Keratinocyte (primary cell): ENCODE results near the gene TUBB. TPM values are rescaled to one million over a fixed set of nuclear protein-coding genes. Genes with fewer than 3 reads are reported as not detected.
"Not testable (repeated sequence)": the region's sequence is repeated elsewhere in the genome, so short reads cannot be mapped to it uniquely, and the experiment has no call there.

ENCODE experiments used
- DNase-seq: peaks from one replicate; pipeline ENCODE4 v3.0.0-alpha.2; 2011; ENCODE audit warnings: low read depth, missing footprints, low spot score
- FAIRE-seq: peaks from 2 replicates; lab custom pipeline; 2011; peaks lifted over from hg19 to GRCh38; lab: Jason Lieb, UNC
- H2AFZ ChIP-seq: 2 replicates; pipeline ENCODE4 v1.6.0; 2012; ENCODE audit warnings: low read length, control low read depth, inconsistent platforms; ENCODE audit not compliant: control insufficient read depth
- H3K27ac ChIP-seq: 2 replicates; pipeline ENCODE4 v1.5.1; 2011; ENCODE audit warnings: low read length; ENCODE audit not compliant: control insufficient read depth, insufficient read depth
- H3K27me3 ChIP-seq: 3 replicates; pipeline ENCODE4 v1.6.0; 2011; ENCODE audit warnings: low read length; ENCODE audit not compliant: control insufficient read depth, insufficient read depth; ENCODE audit errors: extremely low read depth
- H3K36me3 ChIP-seq, 2 experiments: 2 replicates in 1 of 2; 3 replicates in 1 of 2; pipeline ENCODE4 v1.5.1; 2011; ENCODE audit warnings: low read length in 2 of 2, mild to moderate bottlenecking in 1 of 2; ENCODE audit not compliant: control insufficient read depth in 2 of 2, insufficient read depth in 2 of 2; ENCODE audit errors: extremely low read depth in 1 of 2
- H3K4me1 ChIP-seq: 3 replicates; pipeline ENCODE4 v1.5.1; 2011; ENCODE audit warnings: low read length; ENCODE audit not compliant: control insufficient read depth, insufficient read depth; ENCODE audit errors: extremely low read depth
- H3K4me2 ChIP-seq: 3 replicates; pipeline ENCODE4 v1.6.0; 2011; ENCODE audit warnings: low read depth, low read length; ENCODE audit not compliant: control insufficient read depth, insufficient read depth; ENCODE audit errors: extremely low read depth
- H3K4me3 ChIP-seq, 3 experiments: fragments of 200-600 bp in 1 of 3; sonication (generic) in 1 of 3; 2 replicates in 2 of 3; 3 replicates in 1 of 3; pipeline ENCODE4 v1.5.1; 2011 to 2016; ENCODE audit warnings: low read length in 3 of 3, mild to moderate bottlenecking in 3 of 3, control low read depth in 2 of 3, inconsistent platforms in 1 of 3, low read depth in 1 of 3, mixed read lengths in 1 of 3, mixed run types in 1 of 3, moderate library complexity in 1 of 3; ENCODE audit not compliant: control insufficient read depth in 2 of 3, insufficient read depth in 2 of 3; ENCODE audit errors: extremely low read depth in 1 of 3
- H3K79me2 ChIP-seq: 2 replicates; pipeline ENCODE4 v1.6.0; 2012; ENCODE audit warnings: low read length; ENCODE audit not compliant: control insufficient read depth, insufficient read depth
- H3K9ac ChIP-seq: 3 replicates; pipeline ENCODE4 v1.6.0; 2011; ENCODE audit warnings: low read length; ENCODE audit not compliant: control insufficient read depth, insufficient read depth; ENCODE audit errors: extremely low read depth
- H3K9me1 ChIP-seq: 3 replicates; pipeline ENCODE4 v1.6.0; 2011; ENCODE audit warnings: low read length; ENCODE audit not compliant: control insufficient read depth, insufficient read depth; ENCODE audit errors: extremely low read depth
- H3K9me3 ChIP-seq: 2 replicates; pipeline ENCODE4 v1.5.1; 2012; ENCODE audit warnings: low read depth, low read length; ENCODE audit not compliant: control insufficient read depth
- H4K20me1 ChIP-seq: 3 replicates; pipeline ENCODE4 v1.6.0; 2011; ENCODE audit warnings: low read length; ENCODE audit not compliant: control insufficient read depth, insufficient read depth; ENCODE audit errors: extremely low read depth
- CTCF ChIP-seq, 3 experiments: IDR thresholded peaks in 1 of 3; conservative IDR thresholded peaks in 1 of 3; optimal IDR thresholded peaks in 1 of 3; 2 replicates in 2 of 3; 3 replicates in 1 of 3; pipeline versions ENCODE3 to v1.5.1; 2011; ENCODE audit warnings: low read length in 3 of 3, mild to moderate bottlenecking in 3 of 3, moderate library complexity in 2 of 3, control low read depth in 1 of 3, inconsistent platforms in 1 of 3; ENCODE audit not compliant: insufficient read depth in 2 of 3; ENCODE audit errors: extremely low read depth in 1 of 3
- EZH2 ChIP-seq: IDR thresholded peaks from one replicate; pipeline ENCODE4 v1.6.1; 2012; ENCODE audit warnings: inconsistent platforms, mild to moderate bottlenecking, low read length, moderate library complexity
- dilution Hi-C: fragments of 300-500 bp; cut with MboI; formaldehyde crosslinking; loops from one replicate; pipeline ENCODE4 v1.7.0; 2020; ENCODE audit warnings: low sequenced_read_pairs; ENCODE audit not compliant: extremely low pct_ligation_motif_present
- polyA plus RNA-seq, 5 experiments: library from polyadenylated mRNA; depleted of rRNA in 3 of 5; stranded (reverse) in 3 of 5; stranded (forward) in 1 of 5; unstranded in 1 of 5; fragments of >200 nt; gene quantifications; 1 replicate in 1 of 5; 2 replicates in 3 of 5; 3 replicates in 1 of 5; pipeline versions ENCODE4 v1.2.1 to v1.2.3, GENCODE V29; 2011 to 2012; ENCODE audit warnings: missing spikeins in 2 of 5, low read depth in 1 of 5, low replicate concordance in 1 of 5

TUBB gene
- polyA plus RNA-seq, 1 donor (not counting 4 experiments of a cell fraction or from before 2014, with no cell fraction given) = 1,159 TPM

DNA sequence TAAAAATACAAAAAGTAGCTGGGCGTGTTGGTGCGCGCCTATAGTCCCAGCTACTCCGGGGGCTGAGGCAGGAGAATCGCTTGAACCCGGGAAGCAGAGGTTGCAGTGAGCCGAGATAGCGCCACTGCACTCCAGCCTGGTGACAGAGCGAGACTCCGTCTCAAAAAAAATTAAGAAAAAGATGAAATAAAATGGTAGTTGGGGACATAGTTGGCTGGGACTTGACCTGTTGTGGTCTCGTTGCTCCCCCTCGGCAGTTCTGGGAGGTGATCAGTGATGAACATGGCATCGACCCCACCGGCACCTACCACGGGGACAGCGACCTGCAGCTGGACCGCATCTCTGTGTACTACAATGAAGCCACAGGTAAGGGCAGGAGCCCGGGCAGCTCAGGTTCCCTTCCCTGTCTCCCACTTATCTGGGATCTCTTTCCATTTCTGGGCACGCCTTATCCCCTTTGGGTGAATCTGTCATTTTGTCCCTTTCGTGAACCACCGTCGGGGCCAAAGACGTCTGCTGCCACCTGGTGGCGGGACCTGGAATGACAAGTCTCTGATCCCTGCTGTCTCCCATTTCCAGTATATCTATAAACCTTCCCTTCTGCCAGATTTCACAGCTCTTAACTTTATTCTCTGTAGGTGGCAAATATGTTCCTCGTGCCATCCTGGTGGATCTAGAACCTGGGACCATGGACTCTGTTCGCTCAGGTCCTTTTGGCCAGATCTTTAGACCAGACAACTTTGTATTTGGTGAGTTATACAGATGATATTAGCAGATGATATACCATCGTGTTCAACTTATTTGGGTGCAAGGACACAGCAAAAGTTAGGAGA lies 2.3 kb downstream of the TUBB start:
- Histone ChIP-seq H3K4me2 (peak overlapping the region; percentile 88), H4K20me1 (peaks cover 31% of the 10 kb centered on the region), H3K36me3 (peaks cover 13 to 21% of the 10 kb centered on the region in 2 experiments), H2AFZ (no peak overlapping the region), H3K27me3 (no peaks in the 10 kb centered on the region), H3K4me1 (peaks cover 25% of the 10 kb centered on the region), H3K9ac (peak overlapping the region; percentile 93), H3K27ac (peak overlapping the region; percentile 6), H3K9me1 (no peaks in the 10 kb centered on the region), H3K4me3 (peak overlapping the region; percentile 84 to 93 (median 89)), H3K9me3 (no peaks in the 10 kb centered on the region), H3K79me2 (peaks cover 48% of the 10 kb centered on the region)
- TF ChIP-seq CTCF (optimal IDR thresholded peaks at IDR 0.05 in 1 of 3, IDR thresholded peaks at IDR 0.05 in 1 of 3, conservative IDR thresholded peaks at IDR 0.05 in 1 of 3; ENCODE audit: extremely low read depth in 1 of 3, insufficient read depth in 2 of 3, low read length in 3 of 3) (peak; percentile 87 to 96 (median 87)), EZH2 (no peak)
- dilution Hi-C loops = no loop called here
- no peak for FAIRE-seq
- DNase-seq = no peak

GRCh38 chr6:30723159-30723842 lies 3.1 kb downstream of the TUBB start:
- H3K27me3 ChIP-seq, H3K9me1 ChIP-seq, H2AFZ ChIP-seq, DNase-seq, dilution Hi-C loops, H3K9me3 ChIP-seq, FAIRE-seq, H3K27ac ChIP-seq: not testable (repeated sequence)
- Histone ChIP-seq H3K79me2 (peaks cover 48% of the 10 kb centered on the region), H3K4me3 (peak overlapping the region in 2 of 3 experiments; percentile 33 to 89), H3K4me1 (peaks cover 25% of the 10 kb centered on the region), H3K36me3 (peaks cover 13 to 26% of the 10 kb centered on the region in 2 experiments), H4K20me1 (peaks cover 31% of the 10 kb centered on the region), H3K9ac (peak overlapping the region; percentile 39), H3K4me2 (peak overlapping the region; percentile 88)
